H9 (cell line): ENCODE data around the gene TIGD6. TPM values are rescaled to one million over a fixed set of nuclear protein-coding genes. Genes with fewer than 3 reads are reported as not detected.

Experiments used
- DNase-seq: peaks from one replicate; pipeline ENCODE4 v3.0.0-alpha.2; 2017
- H2AFZ ChIP-seq: one replicate; pipeline ENCODE4 v1.6.1; 2013; ENCODE audit warnings: mild to moderate bottlenecking, low read length, control low read depth, moderate library complexity
- H2AK5ac ChIP-seq: 2 replicates; pipeline ENCODE4 v1.6.1; 2013; ENCODE audit warnings: low read length, control low read depth, mixed read lengths; ENCODE audit not compliant: insufficient read length
- H2BK120ac ChIP-seq: one replicate; pipeline ENCODE4 v1.6.1; 2013; ENCODE audit warnings: low read depth, mild to moderate bottlenecking, low read length, control low read depth, inconsistent platforms; ENCODE audit not compliant: poor library complexity, severe bottlenecking
- H2BK12ac ChIP-seq: 2 replicates; pipeline ENCODE4 v1.6.1; 2013; ENCODE audit warnings: low read length, control low read depth, mixed read lengths, low read depth; ENCODE audit not compliant: insufficient read length
- H2BK15ac ChIP-seq: 2 replicates; pipeline ENCODE4 v1.6.1; 2013; ENCODE audit warnings: low read depth, low read length, control low read depth
- H2BK20ac ChIP-seq: one replicate; pipeline ENCODE4 v1.6.1; 2013; ENCODE audit warnings: low read depth, mild to moderate bottlenecking, low read length, control low read depth, inconsistent platforms; ENCODE audit not compliant: poor library complexity, severe bottlenecking
- H2BK5ac ChIP-seq: 2 replicates; pipeline ENCODE4 v1.6.1; 2013; ENCODE audit warnings: low read length, control low read depth, mixed read lengths; ENCODE audit not compliant: insufficient read length
- H3K14ac ChIP-seq: 2 replicates; pipeline ENCODE4 v1.6.1; 2013; ENCODE audit warnings: low read length, control low read depth; ENCODE audit not compliant: insufficient read depth
- H3K18ac ChIP-seq: 2 replicates; pipeline ENCODE4 v1.6.1; 2013; ENCODE audit warnings: low read depth, mild to moderate bottlenecking, mixed read lengths, low read length, control low read depth; ENCODE audit not compliant: insufficient read length
- H3K23ac ChIP-seq: 2 replicates; pipeline ENCODE4 v1.6.1; 2013; ENCODE audit warnings: low read length, control low read depth, mixed read lengths, low read depth; ENCODE audit not compliant: insufficient read length
- H3K23me2 ChIP-seq: 2 replicates; pipeline ENCODE4 v1.6.1; 2013; ENCODE audit warnings: low read depth, mild to moderate bottlenecking, mixed read lengths, low read length, control low read depth; ENCODE audit not compliant: insufficient read length, poor library complexity, severe bottlenecking
- H3K27ac ChIP-seq: 2 replicates; pipeline ENCODE4 v1.5.1; 2013; ENCODE audit warnings: low read length, control low read depth, mixed read lengths, low read depth; ENCODE audit not compliant: insufficient read length
- H3K27me3 ChIP-seq: 2 replicates; pipeline ENCODE4 v1.6.1; 2013; ENCODE audit warnings: low read length, control low read depth, inconsistent platforms; ENCODE audit not compliant: insufficient read depth
- H3K4ac ChIP-seq: 2 replicates; pipeline ENCODE4 v1.6.1; 2013; ENCODE audit warnings: low read depth, mild to moderate bottlenecking, control low read depth, inconsistent platforms, low read length, moderate library complexity
- H3K4me1 ChIP-seq: 2 replicates; pipeline ENCODE4 v1.6.1; 2013; ENCODE audit warnings: low read length, control low read depth, inconsistent platforms; ENCODE audit not compliant: insufficient read depth
- H3K4me2 ChIP-seq: 2 replicates; pipeline ENCODE4 v1.6.1; 2013; ENCODE audit warnings: low read length, control low read depth, mixed read lengths; ENCODE audit not compliant: insufficient read length, insufficient read depth
- H3K56ac ChIP-seq: 2 replicates; pipeline ENCODE4 v1.6.1; 2013; ENCODE audit warnings: low read depth, mild to moderate bottlenecking, mixed read lengths, low read length, control low read depth; ENCODE audit not compliant: insufficient read length
- H3K79me1 ChIP-seq: 2 replicates; pipeline ENCODE4 v1.6.1; 2013; ENCODE audit warnings: low read depth, mild to moderate bottlenecking, moderate library complexity, low read length, control low read depth, inconsistent platforms; ENCODE audit not compliant: insufficient read depth, poor library complexity, severe bottlenecking
- H3K79me2 ChIP-seq: 2 replicates; pipeline ENCODE4 v1.6.1; 2013; ENCODE audit warnings: low read length, control low read depth, inconsistent platforms; ENCODE audit not compliant: insufficient read depth
- H3K9ac ChIP-seq: 2 replicates; pipeline ENCODE4 v1.6.1; 2013; ENCODE audit warnings: low read length, control low read depth, mixed read lengths; ENCODE audit not compliant: insufficient read length; ENCODE audit errors: extremely low read depth
- H3K9me3 ChIP-seq: one replicate; pipeline ENCODE4 v1.6.1; 2013; ENCODE audit warnings: low read depth, low read length, inconsistent platforms; ENCODE audit not compliant: control insufficient read depth
- H3T11ph ChIP-seq: one replicate; pipeline ENCODE4 v1.6.1; 2013; ENCODE audit warnings: mild to moderate bottlenecking, low read length, control low read depth, inconsistent platforms
- H4K20me1 ChIP-seq: one replicate; pipeline ENCODE4 v1.6.1; 2013; ENCODE audit not compliant: control insufficient read depth, insufficient read length, insufficient read depth
- H4K5ac ChIP-seq: 2 replicates; pipeline ENCODE4 v1.6.1; 2013; ENCODE audit warnings: low read depth, mild to moderate bottlenecking, mixed read lengths, low read length, control low read depth; ENCODE audit not compliant: insufficient read length
- H4K8ac ChIP-seq: replicated peaks from 2 replicates; pipeline ENCODE4 v1.6.1; 2013; ENCODE audit warnings: low read length, control low read depth, mixed read lengths, low read depth; ENCODE audit not compliant: insufficient read length
- H4K91ac ChIP-seq: 2 replicates; pipeline ENCODE4 v1.6.1; 2013; ENCODE audit warnings: low read depth, mild to moderate bottlenecking, moderate library complexity, mixed read lengths, low read length, control low read depth; ENCODE audit not compliant: insufficient read length
- H3K27ac Mint-ChIP-seq, 3 experiments: 2 replicates in 2 of 3; 3 replicates in 1 of 3; pipeline ENCODE4 v1.8.0; 2020 to 2021; ENCODE audit warnings: mixed read lengths in 3 of 3, mild to moderate bottlenecking in 1 of 3, moderate library complexity in 1 of 3
- H3K27me3 Mint-ChIP-seq: 2 replicates; pipeline ENCODE4 v1.8.0; 2021; ENCODE audit warnings: low read depth, mild to moderate bottlenecking, moderate library complexity, mixed read lengths
- H3K36me3 Mint-ChIP-seq, 3 experiments: 2 replicates in 2 of 3; 3 replicates in 1 of 3; pipeline ENCODE4 v1.8.0; 2020 to 2021; ENCODE audit warnings: low read depth in 3 of 3, mixed read lengths in 3 of 3; ENCODE audit not compliant: insufficient read depth in 1 of 3
- H3K4me1 Mint-ChIP-seq, 2 experiments: 2 replicates each; pipeline ENCODE4 v1.8.0; 2020; ENCODE audit warnings: mixed read lengths in 2 of 2
- H3K4me3 Mint-ChIP-seq, 2 experiments: 2 replicates in 1 of 2; 3 replicates in 1 of 2; pipeline ENCODE4 v1.8.0; 2020 to 2021; ENCODE audit warnings: mild to moderate bottlenecking in 2 of 2, mixed read lengths in 2 of 2, moderate library complexity in 1 of 2
- H3K9me3 Mint-ChIP-seq, 2 experiments: 2 replicates in 1 of 2; 3 replicates in 1 of 2; pipeline ENCODE4 v1.8.0; 2020; ENCODE audit warnings: mild to moderate bottlenecking in 2 of 2, mixed read lengths in 2 of 2, moderate library complexity in 1 of 2
- CTCF ChIP-seq: fragments of 200-600 bp; sonication (generic); conservative IDR thresholded peaks from 3 replicates; pipeline ENCODE4 v1.8.0; 2021; ENCODE audit warnings: antibody characterized with exemption, mild to moderate bottlenecking
- WGBS: extraction: QIAGEN DNeasy Blood & Tissue Kit; methylation state at CpG from one replicate; pipeline ENCODE4 v1.1.7; 2013; ENCODE audit warnings: missing lambda C conversion rate, low lambda C conversion rate, mixed read lengths; ENCODE audit not compliant: insufficient read length; ENCODE audit errors: extremely low coverage; 5-methylcytosine and 5-hydroxymethylcytosine counted together
- total RNA-seq: library from RNA; stranded (reverse); gene quantifications from 2 replicates; pipeline ENCODE4 v1.2.1, GENCODE V29; 2021

The TIGD6 gene
- total RNA-seq, 1 experiment from 2014 or later: 1.8 TPM

GRCh38 chr5:150024346-150024984, 24.0 kb upstream of the TIGD6 start:
- H3K27ac Mint-ChIP-seq: no peak overlapping the region
- WGBS: no CpG with 5 or more reads among the region's 9 CpGs

More at GRCh38 chr5:150024346-150024984, 24.0 kb upstream of the TIGD6 start:
- Histone ChIP-seq H4K91ac (no peak overlapping the region), H2AFZ (no peak overlapping the region), H3K79me1 (no peaks in the 10 kb centered on the region), H3K4me2 (no peak overlapping the region), H3K18ac (no peak overlapping the region), H3K79me2 (no peaks in the 10 kb centered on the region), H3K23me2 (no peaks in the 10 kb centered on the region), H3K4ac (no peak overlapping the region), H2BK20ac (no peak overlapping the region), H3T11ph (no peak overlapping the region), H2BK12ac (no peak overlapping the region), H3K4me1 (peaks cover 2% of the 10 kb centered on the region; the same call in 1 of the 2 replicates), H4K20me1 (no peaks in the 10 kb centered on the region), H4K8ac (no peak overlapping the region), H2BK120ac (no peak overlapping the region), H3K14ac (no peak overlapping the region), H4K5ac (no peak overlapping the region), H3K27ac (no peak overlapping the region), H3K23ac (no peak overlapping the region), H3K27me3 (no peaks in the 10 kb centered on the region), H3K56ac (no peak overlapping the region), H3K9me3 (no peaks in the 10 kb centered on the region), H2BK15ac (no peak overlapping the region), H2BK5ac (no peak overlapping the region), H3K9ac (no peak overlapping the region), H2AK5ac (no peak overlapping the region)
- Mint-ChIP-seq H3K9me3 (no peaks in the 10 kb centered on the region), H3K27me3 (no peaks in the 10 kb centered on the region), H3K4me3 (no peak overlapping the region), H3K4me1 (peaks cover 21 to 29% of the 10 kb centered on the region in 2 experiments), H3K36me3 (peaks cover 17 to 78% (median 54%) of the 10 kb centered on the region in 3 experiments; a peak in 6 of 7 replicates)
- no peak for TF ChIP-seq CTCF
- DNase-seq: no peak
